Gastroesophageal sphincter (tissue), 4 donors: ENCODE measurements around the gene SLC35F5. TPM values are rescaled to one million over a fixed set of nuclear protein-coding genes. Genes with fewer than 3 reads are reported as not detected.
A peak's percentile ranks its signal among the peaks of the same experiment; 100 is the strongest.

ENCODE experiments used
- ATAC-seq: fragments of 150-250 bp; one replicate; pipeline ENCODE4 v1.9.1; 2016; ENCODE audit warnings: mild to moderate bottlenecking, moderate library complexity
- H3K27ac ChIP-seq, 4 donors: fragments of 200-600 bp; sonication (generic) in 3 of 4; 1 replicate in 3 of 4; 2 replicates in 1 of 4; pipeline ENCODE4 v1.5.1; 2016 to 2019
- H3K27me3 ChIP-seq: fragments of 200-600 bp; sonication (generic); one replicate; pipeline ENCODE4 v1.5.1; 2019
- H3K36me3 ChIP-seq, 2 donors: fragments of 200-600 bp; sonication (generic); one replicate each; pipeline ENCODE4 v1.5.1; 2019; ENCODE audit warnings: control low read depth in 1 of 2
- H3K4me1 ChIP-seq, 3 donors: fragments of 200-600 bp; sonication (generic); 1 replicate in 2 of 3; 2 replicates in 1 of 3; pipeline ENCODE4 v1.5.1; 2016 to 2019; ENCODE audit warnings: control low read depth in 2 of 3
- H3K4me3 ChIP-seq, 2 donors: fragments of 200-600 bp; sonication (generic); one replicate each; pipeline ENCODE4 v1.5.1; 2019; ENCODE audit warnings: mild to moderate bottlenecking in 1 of 2, moderate library complexity in 1 of 2
- H3K9me3 ChIP-seq, 3 donors: fragments of 200-600 bp; sonication (generic); one replicate each; pipeline ENCODE4 v1.5.1; 2017 to 2019; ENCODE audit warnings: control low read depth in 2 of 3
- CTCF ChIP-seq, 4 experiments: fragments of 200-600 bp in 2 of 4; fragments of 450-650 bp in 2 of 4; sonication (generic) in 1 of 4; IDR thresholded peaks; one replicate each; pipeline ENCODE4 v1.5.1; 2017 to 2019; ENCODE audit warnings: antibody characterized with exemption in 4 of 4, mild to moderate bottlenecking in 2 of 4, moderate library complexity in 2 of 4
- EP300 ChIP-seq: sonication (generic); formaldehyde crosslinking; IDR thresholded peaks from one replicate; pipeline ENCODE4 v1.6.1; 2017; ENCODE audit warnings: antibody characterized with exemption, mild to moderate bottlenecking
- POLR2A ChIP-seq, 2 donors: fragments of 450-650 bp; IDR thresholded peaks; one replicate each; pipeline ENCODE4 v1.6.1; 2017; ENCODE audit warnings: antibody characterized with exemption in 2 of 2, mild to moderate bottlenecking in 2 of 2, moderate library complexity in 1 of 2
- POLR2AphosphoS5 ChIP-seq: sonication (generic); formaldehyde crosslinking; IDR thresholded peaks from one replicate; pipeline ENCODE4 v1.6.1; 2017; ENCODE audit warnings: antibody characterized with exemption
- WGBS, 2 donors: methylation state at CpG; one replicate each; pipeline ENCODE4 v1.1.5; 2018; ENCODE audit warnings: low coverage in 1 of 2; 5-methylcytosine and 5-hydroxymethylcytosine counted together
- total RNA-seq, 4 donors: library from RNA; depleted of rRNA; stranded (reverse); fragments of >200 nt; gene quantifications; one replicate each; pipeline ENCODE4 v1.1.0, GENCODE V29; 2016

Gene SLC35F5
- total RNA-seq = 10 to 100 TPM; 42.5 to 90.3 (median 49.2) TPM

GRCh38 chr2:113756355-113757137, at the start of gene SLC35F5:
TSS of gene SLC35F5 (minus strand) at chr2:113756642. CDS start at chr2:113756409, 233 bp downstream.
- WGBS, 2 donors = 0% methylated on average over 23 to 27 of the region's 76 CpGs
- peak; percentile 98 for ATAC-seq
- H3K4me3 ChIP-seq = peak within 1 kb of the TSS; percentile 89 to 97

GRCh38 chr2:113799375-113799774, 42.9 kb upstream of the SLC35F5 start:
- no peak for ATAC-seq
- no peak for TF ChIP-seq POLR2AphosphoS5
- peak in 1 of 4 experiments; percentile 19 for TF ChIP-seq CTCF (IDR thresholded peaks at IDR 0.05)
- no peaks in the 10 kb centered on the region for H3K9me3 ChIP-seq
- H3K27me3 ChIP-seq = no peaks in the 10 kb centered on the region
- H3K4me1 ChIP-seq = no peaks in the 10 kb centered on the region
- 67 to 86% methylated on average over 4 of the region's 4 CpGs for WGBS, 2 donors
- H3K27ac ChIP-seq = no peak overlapping the region
- H3K36me3 ChIP-seq = no peaks in the 10 kb centered on the region
- H3K4me3 ChIP-seq = no peak overlapping the region

More at GRCh38 chr2:113756355-113757137, at the start of gene SLC35F5:
- Histone ChIP-seq H3K27me3 (no peaks in the 10 kb centered on the region), H3K9me3 (no peaks in the 10 kb centered on the region), H3K4me1 (peaks cover 0 to 32% (median 11%) of the 10 kb centered on the region in 3 donors), H3K27ac (peak within 1 kb of the TSS; percentile 93 to 95 (median 94)), H3K36me3 (peaks cover 0 to 4% of the 10 kb centered on the region in 2 donors)
- TF ChIP-seq POLR2AphosphoS5 = peak; percentile 98
- TF ChIP-seq EP300 = no peak
- peak in 1 of 4 experiments; percentile 10 for TF ChIP-seq CTCF (IDR thresholded peaks at IDR 0.05)
- TF ChIP-seq POLR2A (IDR thresholded peaks at IDR 0.05) = peak; percentile 77 to 89

GRCh38 chr2:113797237-113797636, 40.8 kb upstream of the SLC35F5 start:
- TF ChIP-seq POLR2AphosphoS5 (no peak), CTCF (IDR thresholded peaks at IDR 0.05) (no peak), POLR2A (IDR thresholded peaks at IDR 0.05) (no peak), EP300 (no peak)
- Histone ChIP-seq H3K27ac (no peak overlapping the region), H3K36me3 (no peaks in the 10 kb centered on the region), H3K9me3 (no peaks in the 10 kb centered on the region), H3K4me1 (no peaks in the 10 kb centered on the region), H3K27me3 (no peaks in the 10 kb centered on the region), H3K4me3 (no peak overlapping the region)
- 30 to 40% methylated on average over 2 of the region's 2 CpGs for WGBS, 2 donors
- ATAC-seq = no peak

- H3K27ac ChIP-seq = no peak overlapping the region
- no peak overlapping the region for H3K4me3 ChIP-seq
- H3K4me1 ChIP-seq = no peaks in the 10 kb centered on the region
- ATAC-seq = no peak
- TF ChIP-seq CTCF (IDR thresholded peaks at IDR 0.05) (no peak), POLR2A (IDR thresholded peaks at IDR 0.05) (no peak), EP300 (no peak), POLR2AphosphoS5 (no peak)
- no peaks in the 10 kb centered on the region for H3K27me3 ChIP-seq
- 53 to 80% methylated on average over 6 of the region's 6 CpGs for WGBS, 2 donors
- H3K36me3 ChIP-seq = no peaks in the 10 kb centered on the region
- no peaks in the 10 kb centered on the region for H3K9me3 ChIP-seq
These were observed 40.2 kb upstream of the SLC35F5 start for GRCh38 chr2:113796592-113797175.
